ENCODE measurements around the gene DDX25. TPM values are rescaled to one million over a fixed set of nuclear protein-coding genes. Genes with fewer than 3 reads are reported as not detected.

Gene DDX25
- total and polyA plus RNA-seq, 9 of the 15 experiments (the other 6 are each of a cell fraction or from before 2014, with no cell fraction given), result not detected

DNA sequence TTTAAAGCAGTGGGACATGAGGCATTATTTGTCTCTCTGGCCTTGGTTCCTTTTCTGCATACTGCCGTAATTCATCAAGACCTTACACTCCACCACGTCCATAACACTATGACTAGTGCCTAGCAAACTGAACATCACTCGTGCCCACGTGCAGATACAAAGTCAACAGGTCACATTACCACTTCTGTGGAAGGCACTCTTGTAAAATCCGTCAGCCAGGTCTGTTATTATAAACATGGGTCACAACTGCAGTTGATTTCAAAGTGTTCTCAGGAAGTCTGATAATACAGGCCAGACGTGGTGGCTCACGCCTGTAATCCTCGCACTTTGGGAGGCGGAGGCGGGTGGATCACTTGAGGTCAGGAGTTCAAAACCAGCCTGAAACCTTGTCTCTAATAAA lies 55.6 kb downstream of the DDX25 start:
- in situ Hi-C loops (cut with MboI) (no loop called here), intact Hi-C loops (cut with micrococcal nuclease) (no loop called here)
- Histone ChIP-seq H3K9ac (ENCODE audit: insufficient read depth in 1 of 2, low read depth in 2 of 2, low read length in 2 of 2) (no peak overlapping the region), H3K27ac (ENCODE audit: extremely low read depth, low read depth, low read length) (no peak overlapping the region), H3K4me1 (replicated peaks in 1 of 2; ENCODE audit: control insufficient read depth in 2 of 2, insufficient read depth in 2 of 2, low read length in 2 of 2) (no peaks in the 10 kb centered on the region; a peak in 1 of 5 replicates), H2AFZ (ENCODE audit: low read depth, low read length) (no peak overlapping the region), H3K4me2 (ENCODE audit: insufficient read depth, low read length) (no peak overlapping the region), H3K27me3 (ENCODE audit: control insufficient read depth in 2 of 2, insufficient read depth in 2 of 2, low read length in 2 of 2) (peaks cover 44 to 52% of the 10 kb centered on the region in 2 experiments), H4K20me1 (replicated peaks; ENCODE audit: control insufficient read depth, insufficient read depth, low read length) (peaks cover 3% of the 10 kb centered on the region; the same call in 1 of the 2 replicates), H3K9me1 (ENCODE audit: control insufficient read depth, insufficient read depth, low read length) (no peaks in the 10 kb centered on the region), H3K9me3 (replicated peaks; ENCODE audit: control insufficient read depth, insufficient read depth, low read depth, low read length) (no peaks in the 10 kb centered on the region; the same call in 1 of the 2 replicates), H3K79me2 (ENCODE audit: control insufficient read depth, insufficient read depth, low read length) (no peaks in the 10 kb centered on the region), H3K36me3 (ENCODE audit: control insufficient read depth, insufficient read depth, low read length) (no peaks in the 10 kb centered on the region), H3K4me3 (no peak overlapping the region)
- no peak for ATAC-seq
- DNase-seq (ENCODE audit: extremely low read depth in 1 of 4, low spot score in 3 of 4), result no peak
- WGBS (ENCODE audit: insufficient coverage, low coverage, missing lambda C conversion rate), result 3% methylated on average over 10 of the region's 10 CpGs
- ChIA-PET POLR2A (interaction anchor here (0.6 kb wide), 1 partner anchor 58 kb away, joined by 3 read pairs; no protein-coding TSS in a partner anchor), CTCF (ENCODE audit: low intra/inter-chr PET ratio) (no interaction called here)
- FAIRE-seq, result no peak
- BruUV-seq (replicated peaks), result no TSS peak
- TF ChIP-seq KAT7 (CRISPR knock-in tag; IDR thresholded peaks at IDR 0.05; ENCODE audit: borderline replicate concordance) (no peak), TSHZ1 (CRISPR knock-in tag; IDR thresholded peaks at IDR 0.05) (no peak), SREBF1 (IDR thresholded peaks at IDR 0.05; ENCODE audit: borderline replicate concordance, low read depth, low read length) (no peak), BDP1 (IDR thresholded peaks at IDR 0.05; ENCODE audit: insufficient read depth, insufficient read length) (no peak), MTA2 (IDR thresholded peaks at IDR 0.05; ENCODE audit: low read depth) (no peak), CBX3 (IDR thresholded peaks at IDR 0.05; ENCODE audit: borderline replicate concordance in 1 of 2, low read length in 2 of 2) (no peak), CTBP1 (IDR thresholded peaks at IDR 0.05; ENCODE audit: borderline replicate concordance) (no peak)
- TF ChIP-seq, protein P1, sequence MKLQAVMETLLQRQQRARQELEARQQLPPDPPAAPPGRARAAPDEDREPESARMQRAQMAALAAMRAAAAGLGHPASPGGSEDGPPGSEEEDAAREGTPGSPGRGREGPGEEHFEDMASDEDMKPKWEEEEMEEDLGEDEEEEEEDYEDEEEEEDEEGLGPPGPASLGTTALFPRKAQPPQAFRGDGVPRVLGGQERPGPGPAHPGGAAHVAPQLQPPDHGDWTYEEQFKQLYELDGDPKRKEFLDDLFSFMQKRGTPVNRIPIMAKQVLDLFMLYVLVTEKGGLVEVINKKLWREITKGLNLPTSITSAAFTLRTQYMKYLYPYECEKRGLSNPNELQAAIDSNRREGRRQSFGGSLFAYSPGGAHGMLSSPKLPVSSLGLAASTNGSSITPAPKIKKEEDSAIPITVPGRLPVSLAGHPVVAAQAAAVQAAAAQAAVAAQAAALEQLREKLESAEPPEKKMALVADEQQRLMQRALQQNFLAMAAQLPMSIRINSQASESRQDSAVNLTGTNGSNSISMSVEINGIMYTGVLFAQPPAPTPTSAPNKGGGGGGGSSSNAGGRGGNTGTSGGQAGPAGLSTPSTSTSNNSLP (IDR thresholded peaks at IDR 0.05; ENCODE audit: borderline replicate concordance, low read depth, low read length), result no peak
- TF ChIP-seq, protein P2, sequence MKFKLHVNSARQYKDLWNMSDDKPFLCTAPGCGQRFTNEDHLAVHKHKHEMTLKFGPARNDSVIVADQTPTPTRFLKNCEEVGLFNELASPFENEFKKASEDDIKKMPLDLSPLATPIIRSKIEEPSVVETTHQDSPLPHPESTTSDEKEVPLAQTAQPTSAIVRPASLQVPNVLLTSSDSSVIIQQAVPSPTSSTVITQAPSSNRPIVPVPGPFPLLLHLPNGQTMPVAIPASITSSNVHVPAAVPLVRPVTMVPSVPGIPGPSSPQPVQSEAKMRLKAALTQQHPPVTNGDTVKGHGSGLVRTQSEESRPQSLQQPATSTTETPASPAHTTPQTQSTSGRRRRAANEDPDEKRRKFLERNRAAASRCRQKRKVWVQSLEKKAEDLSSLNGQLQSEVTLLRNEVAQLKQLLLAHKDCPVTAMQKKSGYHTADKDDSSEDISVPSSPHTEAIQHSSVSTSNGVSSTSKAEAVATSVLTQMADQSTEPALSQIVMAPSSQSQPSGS (CRISPR knock-in tag; IDR thresholded peaks at IDR 0.05), result no peak

Data from K562 (cell line).